Measurements from ENCODE around the gene NABP1.

Gene NABP1

GRCh38 chr2:191646163-191646902, 31.6 kb upstream of the NABP1 start:
- no peak for FAIRE-seq
- DNase-seq (ENCODE audit: low spot score) = no peak

DNA sequence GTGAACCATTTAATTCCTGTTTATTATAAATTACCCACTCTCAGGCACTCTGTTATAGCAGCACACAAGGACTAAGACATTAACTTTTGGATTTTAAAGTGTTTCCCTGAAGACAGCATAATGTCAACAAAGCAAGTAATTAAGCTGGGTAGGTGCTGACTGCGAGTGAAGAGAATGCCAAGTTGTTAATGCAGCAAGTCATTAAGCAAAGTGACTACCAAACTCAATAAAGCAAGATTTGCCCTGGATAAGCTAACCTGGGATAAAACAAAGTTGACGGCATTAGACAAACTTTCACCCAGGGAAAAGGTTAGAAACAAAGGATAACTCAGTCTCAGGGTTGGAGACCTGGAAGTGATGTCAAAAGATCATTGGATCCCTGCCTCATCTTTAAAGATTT, 28.4 kb upstream of the NABP1 start:
- no peak for DNase-seq (ENCODE audit: low spot score)
- FAIRE-seq = no peak

GRCh38 chr2:191650896-191651773, 26.8 kb upstream of the NABP1 start:
- no peak for FAIRE-seq

GRCh38 chr2:191653667-191654391, 24.1 kb upstream of the NABP1 start:
- no peak for FAIRE-seq

More at GRCh38 chr2:191650896-191651773, 26.8 kb upstream of the NABP1 start:
- no peak for DNase-seq (ENCODE audit: low spot score)

DNA sequence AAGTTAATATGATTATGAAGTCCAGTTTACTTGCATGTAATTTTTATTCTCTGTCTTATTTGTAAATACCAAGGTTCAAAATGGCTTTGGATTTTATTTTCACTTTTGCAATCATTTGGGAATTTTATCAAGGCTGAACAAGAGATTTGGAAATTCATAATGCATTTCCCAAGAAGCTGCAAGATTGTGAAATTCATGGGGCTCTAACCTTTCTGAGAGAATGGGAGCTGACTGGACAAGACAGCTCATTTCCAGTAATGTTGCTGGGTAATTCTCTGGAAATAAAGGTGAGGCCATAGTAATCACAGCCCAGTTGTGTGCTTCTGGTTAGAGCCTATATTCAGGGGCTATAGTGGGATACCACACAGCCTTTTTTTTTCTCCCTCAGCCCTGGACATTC, 21.5 kb upstream of the NABP1 start:
- no peak for FAIRE-seq
- no peak for DNase-seq (ENCODE audit: low spot score)

More at GRCh38 chr2:191653667-191654391, 24.1 kb upstream of the NABP1 start:
- DNase-seq (ENCODE audit: low spot score) = no peak

- FAIRE-seq = no peak
- DNase-seq (ENCODE audit: low spot score) = no peak
These were observed 21.1 kb upstream of the NABP1 start for GRCh38 chr2:191656792-191657191.

DNA sequence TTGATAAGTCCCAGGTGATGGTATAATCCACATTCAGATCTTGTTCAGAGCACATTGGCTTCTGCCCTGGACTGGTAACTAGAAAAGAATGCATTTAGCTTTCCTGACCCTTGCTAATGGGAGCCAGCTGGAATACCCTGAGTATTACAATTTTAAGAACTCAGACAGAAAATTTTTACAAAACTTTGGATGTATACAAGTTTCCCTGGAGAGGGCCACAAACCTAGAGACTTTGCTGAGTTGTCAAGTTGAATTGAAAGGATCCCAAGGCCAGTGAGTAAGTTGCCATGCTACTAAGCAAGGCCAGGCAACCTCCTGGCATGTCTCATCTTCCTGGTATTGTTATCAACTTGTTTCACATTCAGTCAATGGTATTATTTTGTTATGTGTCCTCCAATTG, 20.0 kb upstream of the NABP1 start:
- FAIRE-seq (no peak), DNase-seq (ENCODE audit: low spot score) (no peak)

DNA sequence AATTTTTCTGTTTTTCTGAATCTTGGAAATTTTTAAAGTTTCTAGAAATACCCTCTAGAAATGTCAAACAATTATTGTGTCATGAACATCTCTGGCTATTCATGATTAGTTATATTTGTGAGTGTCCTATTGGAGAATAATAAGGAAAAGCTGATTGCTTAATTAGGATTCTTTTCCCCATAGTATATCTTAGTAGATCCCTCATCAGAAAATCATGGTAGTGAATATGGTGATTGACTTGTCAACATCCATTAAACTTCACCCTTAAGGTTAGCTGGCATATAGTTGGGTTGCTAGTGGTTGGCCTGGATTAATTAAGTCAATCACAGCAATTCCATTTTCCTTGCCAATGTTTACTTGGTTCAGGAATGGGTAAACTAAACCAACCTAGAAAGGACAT, 18.7 kb upstream of the NABP1 start:
- FAIRE-seq (no peak), DNase-seq (ENCODE audit: low spot score) (no peak)

- no peak for DNase-seq (ENCODE audit: low spot score)
- no peak for FAIRE-seq
These were observed 17.4 kb upstream of the NABP1 start for GRCh38 chr2:191660575-191660974.

DNA sequence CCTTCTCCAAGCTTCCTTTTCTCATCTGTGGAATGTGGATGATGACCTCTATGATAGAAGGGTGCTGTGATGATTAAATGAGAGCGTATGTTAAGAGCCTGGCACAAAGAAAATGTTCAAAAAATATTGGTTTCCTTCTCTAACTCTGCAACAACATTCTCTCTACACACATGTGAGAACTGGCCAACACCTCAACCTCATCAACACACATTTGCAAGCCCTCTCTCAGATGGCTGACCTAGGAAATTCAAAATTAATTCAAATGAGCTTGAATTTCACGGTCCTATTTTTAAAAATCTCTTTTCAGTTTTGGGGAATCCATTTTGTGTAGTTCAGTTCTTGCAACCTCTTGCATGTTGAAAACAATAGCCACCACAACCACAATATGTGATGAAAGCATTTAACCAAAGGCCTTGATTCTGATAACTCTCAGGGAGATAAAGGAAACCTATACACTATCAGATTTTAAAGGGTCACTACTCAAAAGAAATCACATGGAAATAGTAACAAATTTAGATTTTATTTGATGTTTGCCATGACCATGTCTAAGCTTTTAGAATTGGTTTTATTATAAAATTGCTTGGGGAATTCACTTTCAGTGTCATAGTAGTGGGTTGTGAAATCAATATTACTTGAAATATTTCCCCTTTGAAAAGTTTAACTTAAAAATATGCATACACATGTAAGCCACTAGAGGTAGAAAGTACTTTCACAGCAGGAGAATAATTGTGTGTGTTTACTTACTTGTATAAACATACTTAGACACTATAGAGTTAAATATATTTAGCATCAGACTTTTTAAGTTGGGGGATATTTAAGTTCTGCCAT, 16.6 kb upstream of the NABP1 start:
- FAIRE-seq (no peak), DNase-seq (ENCODE audit: low spot score) (no peak)

GRCh38 chr2:191664823-191665677, 12.9 kb upstream of the NABP1 start:
- DNase-seq (ENCODE audit: low spot score) = no peak
- FAIRE-seq = no peak

- FAIRE-seq (no peak), DNase-seq (ENCODE audit: low spot score) (no peak)
These were observed 11.7 kb upstream of the NABP1 start for GRCh38 chr2:191666226-191666625.

DNA sequence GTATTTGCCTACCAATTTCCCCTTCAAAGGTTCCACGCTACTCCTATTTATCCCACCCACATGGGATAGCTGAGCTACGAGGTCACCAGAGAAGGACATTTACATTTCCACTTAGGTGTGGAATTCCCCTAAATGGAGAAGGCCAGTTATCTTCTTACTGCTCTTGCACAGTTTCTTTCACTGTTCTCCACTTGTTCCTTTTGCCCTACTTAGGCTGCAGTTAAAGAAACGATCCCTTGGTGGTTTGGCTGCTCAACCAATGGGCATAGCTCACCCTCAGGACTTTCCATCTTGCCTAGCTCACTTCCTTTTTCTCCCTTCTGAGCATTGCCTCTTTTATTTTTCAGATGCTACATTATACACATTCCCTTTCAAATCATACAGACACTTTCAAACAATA, 11.2 kb upstream of the NABP1 start:
- DNase-seq (ENCODE audit: low spot score) (peak; percentile 11), FAIRE-seq (no peak)

DNA sequence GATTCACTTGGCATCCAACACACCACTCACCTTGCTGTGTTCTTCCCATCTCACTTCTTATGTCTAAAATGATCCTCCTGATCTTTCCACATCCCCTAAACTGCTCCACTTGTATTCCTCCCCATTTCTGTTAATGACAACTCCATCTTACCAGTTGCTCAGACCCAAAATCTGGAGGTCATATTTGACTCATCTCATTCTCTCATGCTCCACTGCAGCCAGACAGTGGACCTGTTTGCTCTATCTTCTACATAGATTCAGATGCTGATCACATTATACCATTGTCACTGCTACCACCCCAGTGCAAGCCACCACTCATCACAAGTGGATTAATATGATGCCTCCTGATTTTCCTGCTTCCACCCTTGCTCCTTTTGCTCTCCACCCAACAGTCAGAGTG, 7.9 kb upstream of the NABP1 start:
- peak; percentile 37 for FAIRE-seq
- no peak for DNase-seq (ENCODE audit: low spot score)

DNA sequence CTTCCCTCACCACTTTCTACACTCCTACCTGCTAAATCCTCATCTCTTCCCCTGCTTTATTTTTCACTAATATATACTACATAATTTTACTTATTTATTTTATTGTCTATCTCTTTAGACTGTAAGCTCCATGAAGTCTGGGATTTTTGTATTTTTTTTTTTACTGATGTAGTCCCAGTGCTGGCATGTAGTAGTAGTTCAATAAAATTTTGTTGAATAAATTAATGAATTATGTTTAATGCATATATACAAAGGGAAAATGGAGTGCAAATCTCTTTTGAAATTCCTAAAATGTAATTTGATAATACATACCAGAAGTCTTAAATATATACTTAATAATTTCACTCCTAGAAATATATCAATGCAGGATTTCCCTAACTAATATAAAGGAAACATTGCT, 7.1 kb upstream of the NABP1 start:
- FAIRE-seq (no peak), DNase-seq (ENCODE audit: low spot score) (no peak)

DNA sequence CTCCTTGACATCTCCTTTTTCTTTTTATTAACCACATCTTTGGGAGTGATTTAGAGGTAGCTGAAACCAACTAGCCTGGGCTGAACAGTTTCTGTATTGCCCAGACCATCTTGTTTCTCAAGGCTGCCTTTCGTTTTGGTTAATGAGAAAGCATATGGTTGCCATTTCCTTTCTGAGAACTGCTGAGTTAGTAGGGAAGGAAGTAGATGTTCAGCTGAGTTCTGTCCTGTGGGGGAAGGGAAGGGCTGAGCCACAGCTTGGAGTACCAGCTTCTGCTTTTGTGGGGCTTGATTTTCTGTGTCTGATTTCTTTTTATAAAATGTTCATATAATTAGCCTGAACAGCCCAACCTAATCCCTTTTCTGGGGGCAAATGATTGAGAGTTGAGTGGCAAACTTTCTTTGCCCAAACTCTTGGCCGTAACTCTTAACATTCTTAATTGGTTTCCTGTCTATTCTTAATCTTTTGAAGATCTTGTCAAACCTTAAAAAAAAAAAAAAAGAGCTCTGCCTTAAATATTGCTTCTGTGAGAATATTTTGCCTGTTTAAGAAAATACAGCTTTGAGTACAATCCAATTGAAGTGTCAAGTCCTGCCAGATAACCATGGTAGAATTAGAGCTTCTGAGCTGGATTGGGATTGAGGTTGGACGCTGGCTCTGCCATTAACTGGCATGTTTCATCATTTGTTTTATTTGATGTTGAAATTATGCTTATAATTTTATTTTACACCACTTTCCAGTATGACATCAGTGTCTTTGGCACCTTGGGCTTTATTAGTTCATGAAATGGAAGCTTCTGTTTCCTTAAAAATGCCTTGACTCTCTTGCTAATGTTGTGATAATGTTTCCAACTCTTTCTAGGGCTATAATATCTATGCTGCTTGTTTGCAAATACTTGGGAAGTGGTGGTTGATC, 1.9 kb upstream of the NABP1 start:
- DNase-seq (ENCODE audit: low spot score) = no peak
- FAIRE-seq = no peak

- DNase-seq (ENCODE audit: low spot score) = peak; percentile 48
These were observed 918 bp upstream of the NABP1 start for GRCh38 chr2:191676790-191677645.

More at GRCh38 chr2:191676790-191677645, 918 bp upstream of the NABP1 start:
- no peak for FAIRE-seq

Data from urothelium cell line (cell line).